Peyer's patch (tissue), 4 donors: ENCODE data around the gene PNPLA1.

Experiments
- CTCF ChIP-seq, 6 experiments: fragments of 450-650 bp in 4 of 6; fragments of 200-600 bp in 2 of 6; sonication (generic) in 1 of 6; IDR thresholded peaks; one replicate each; pipeline ENCODE4 v1.5.1; 2017 to 2019; ENCODE audit warnings: antibody characterized with exemption in 6 of 6, mild to moderate bottlenecking in 3 of 6, moderate library complexity in 1 of 6
- POLR2A ChIP-seq, 2 donors: fragments of 450-650 bp; IDR thresholded peaks; one replicate each; pipeline ENCODE4 v1.5.1; 2017; ENCODE audit warnings: antibody characterized with exemption in 2 of 2, mild to moderate bottlenecking in 2 of 2, moderate library complexity in 2 of 2

GRCh38 chr6:36319821-36320220, 50.0 kb downstream of the PNPLA1 start:
- TF ChIP-seq CTCF (IDR thresholded peaks at IDR 0.05) = no peak
- no peak for TF ChIP-seq POLR2A (IDR thresholded peaks at IDR 0.05)
